Measurements from ENCODE around the gene CIAO2A.
"Not testable (repeated sequence)": the region's sequence is repeated elsewhere in the genome, so short reads cannot be mapped to it uniquely, and the experiment has no call there.

The CIAO2A gene

DNA sequence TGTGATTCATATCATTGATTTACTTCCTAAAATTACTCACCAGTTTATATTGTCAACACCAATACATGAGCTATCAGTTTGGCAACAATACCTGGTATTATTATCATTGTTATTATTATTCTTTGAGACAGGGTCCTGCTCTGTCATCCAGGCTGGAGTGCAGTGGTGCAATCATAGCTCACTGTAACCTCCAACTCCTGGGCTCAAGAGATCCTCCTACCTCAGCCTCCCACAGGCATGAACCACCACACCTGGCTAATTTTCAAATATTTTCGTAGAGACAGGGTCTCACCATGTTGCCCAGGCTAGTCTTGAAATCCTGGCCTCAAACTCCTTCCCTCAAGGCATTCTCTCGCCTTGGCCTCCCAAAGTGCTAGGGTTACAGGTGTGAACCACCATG is 20.1 kb downstream of the CIAO2A start:
- H4K12ac ChIP-seq (ENCODE audit: low read depth, low read length); H2AFZ ChIP-seq (ENCODE audit: insufficient read depth, low read length, poor library complexity); H3K27ac ChIP-seq (ENCODE audit: low read depth, low read length); H3K4me3 ChIP-seq (ENCODE audit: low read depth, low read length); H3K14ac ChIP-seq (ENCODE audit: low read length); H3K9ac ChIP-seq (ENCODE audit: low read length); H3K9me3 ChIP-seq (ENCODE audit: insufficient read depth, low read depth, low read length); H2AK5ac ChIP-seq (ENCODE audit: low read length); H3K18ac ChIP-seq (ENCODE audit: low read length); H3K4me2 ChIP-seq (ENCODE audit: low read length); H3K4me1 ChIP-seq (ENCODE audit: control insufficient read depth in 1 of 2, insufficient read depth in 2 of 2, low read length in 2 of 2); H2BK5ac ChIP-seq (ENCODE audit: low read depth, low read length, poor library complexity); H3K4ac ChIP-seq (ENCODE audit: low read depth, low read length); H4K91ac ChIP-seq (ENCODE audit: low read depth, low read length); H3K79me2 ChIP-seq (ENCODE audit: control insufficient read depth, insufficient read depth, low read length, poor library complexity); H2BK120ac ChIP-seq (ENCODE audit: insufficient read depth, low read length, poor library complexity); DNase-seq; H3K23ac ChIP-seq (ENCODE audit: low read length); H3K27me3 ChIP-seq (ENCODE audit: insufficient read depth, low read length); H3K79me1 ChIP-seq (ENCODE audit: low read length); H2BK12ac ChIP-seq (ENCODE audit: low read length); H4K8ac ChIP-seq (ENCODE audit: low read depth, low read length): not testable (repeated sequence)
- H3K36me3 ChIP-seq (ENCODE audit: control insufficient read depth in 1 of 2, insufficient read depth in 2 of 2, low read length in 2 of 2), result peaks cover 7 to 10% of the 10 kb centered on the region in 2 experiments
- no CpG with 5 or more reads among the region's 2 CpGs for WGBS (ENCODE audit: extremely low coverage, insufficient coverage, insufficient read length)

- Histone ChIP-seq H3K14ac (ENCODE audit: low read length) (no peak overlapping the region), H3K79me1 (ENCODE audit: low read length) (no peaks in the 10 kb centered on the region), H4K8ac (ENCODE audit: low read depth, low read length) (no peak overlapping the region), H3K9ac (ENCODE audit: low read length) (no peak overlapping the region), H3K4me3 (ENCODE audit: low read depth, low read length) (no peak overlapping the region), H3K23ac (ENCODE audit: low read length) (no peak overlapping the region), H2BK120ac (ENCODE audit: insufficient read depth, low read length, poor library complexity) (no peak overlapping the region), H3K4me1 (ENCODE audit: control insufficient read depth in 1 of 2, insufficient read depth in 2 of 2, low read length in 2 of 2) (no peaks in the 10 kb centered on the region), H3K4ac (ENCODE audit: low read depth, low read length) (no peak overlapping the region), H3K4me2 (ENCODE audit: low read length) (no peak overlapping the region), H2AK5ac (ENCODE audit: low read length) (no peak overlapping the region), H2AFZ (ENCODE audit: insufficient read depth, low read length, poor library complexity) (no peak overlapping the region), H3K27me3 (ENCODE audit: insufficient read depth, low read length) (no peaks in the 10 kb centered on the region), H3K18ac (ENCODE audit: low read length) (no peak overlapping the region), H2BK5ac (ENCODE audit: low read depth, low read length, poor library complexity) (no peak overlapping the region), H3K36me3 (ENCODE audit: control insufficient read depth in 1 of 2, insufficient read depth in 2 of 2, low read length in 2 of 2) (peaks cover 7 to 10% of the 10 kb centered on the region in 2 experiments), H3K79me2 (ENCODE audit: control insufficient read depth, insufficient read depth, low read length, poor library complexity) (no peaks in the 10 kb centered on the region), H3K9me3 (ENCODE audit: insufficient read depth, low read depth, low read length) (no peaks in the 10 kb centered on the region), H2BK12ac (ENCODE audit: low read length) (no peak overlapping the region), H4K91ac (ENCODE audit: low read depth, low read length) (no peak overlapping the region), H4K12ac (ENCODE audit: low read depth, low read length) (no peak overlapping the region), H3K27ac (ENCODE audit: low read depth, low read length) (no peak overlapping the region)
- no CpG with 5 or more reads among the region's 2 CpGs for WGBS (ENCODE audit: extremely low coverage, insufficient coverage, insufficient read length)
- DNase-seq, result no peak
Measured at GRCh38 chr15:64072812-64073211, 20.8 kb downstream of the CIAO2A start.

GRCh38 chr15:64071931-64072765 is 21.5 kb downstream of the CIAO2A start:
- no peak overlapping the region for H2BK12ac ChIP-seq (ENCODE audit: low read length)
- peak in 1 of 2 donors; percentile 12 for DNase-seq

DNA sequence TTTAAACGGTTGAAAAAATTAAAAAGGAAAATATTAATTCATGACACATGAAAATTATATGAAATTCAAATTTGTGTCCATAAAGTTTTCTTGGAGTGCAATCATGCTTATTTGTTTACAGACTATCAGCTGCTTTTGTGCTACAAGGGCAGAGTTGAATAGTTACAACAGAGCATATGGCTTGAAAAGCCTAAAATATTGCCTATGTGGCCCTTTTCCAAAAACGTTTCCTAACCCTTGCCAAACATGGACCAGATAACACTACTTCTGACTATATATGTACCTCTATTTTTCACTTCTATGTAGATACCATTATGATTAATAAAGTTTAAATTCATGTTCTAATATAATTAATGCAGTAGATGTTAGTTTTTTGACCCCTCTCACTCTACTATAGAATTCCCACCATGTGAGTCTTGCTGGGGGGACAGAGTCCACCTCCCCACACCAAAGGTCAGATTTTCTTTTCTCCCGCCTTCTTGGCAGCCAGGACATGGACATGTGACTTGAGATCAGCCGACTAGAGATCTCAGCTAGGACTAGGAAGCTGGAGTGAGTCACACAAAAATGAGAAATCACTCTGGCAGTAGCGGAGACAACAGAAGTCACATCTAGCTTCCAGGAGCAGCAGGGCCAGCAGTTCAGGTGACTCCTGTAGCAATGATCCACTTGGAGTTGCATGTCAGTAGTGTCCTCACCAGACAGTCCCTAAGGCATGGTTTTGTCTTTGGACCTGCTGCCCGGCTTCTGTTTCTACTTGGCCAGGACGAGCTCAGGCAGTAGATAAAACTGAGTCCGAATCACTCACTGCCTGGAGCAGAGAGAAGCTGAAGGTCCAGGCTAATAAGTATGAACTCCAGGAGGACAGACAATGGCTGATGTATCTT is 22.4 kb downstream of the CIAO2A start:
- no peak overlapping the region for H4K91ac ChIP-seq (ENCODE audit: low read depth, low read length)
- WGBS (ENCODE audit: extremely low coverage, insufficient coverage, insufficient read length), result no CpG with 5 or more reads among the region's 8 CpGs
- H2BK12ac ChIP-seq (ENCODE audit: low read length), result no peak overlapping the region

More at GRCh38 chr15:64071931-64072765, 21.5 kb downstream of the CIAO2A start:
- Histone ChIP-seq H2AFZ (ENCODE audit: insufficient read depth, low read length, poor library complexity) (no peak overlapping the region), H3K36me3 (ENCODE audit: control insufficient read depth in 1 of 2, insufficient read depth in 2 of 2, low read length in 2 of 2) (peaks cover 7 to 10% of the 10 kb centered on the region in 2 experiments), H3K9ac (ENCODE audit: low read length) (no peak overlapping the region), H3K23ac (ENCODE audit: low read length) (no peak overlapping the region), H3K14ac (ENCODE audit: low read length) (no peak overlapping the region), H2BK5ac (ENCODE audit: low read depth, low read length, poor library complexity) (no peak overlapping the region), H4K8ac (ENCODE audit: low read depth, low read length) (no peak overlapping the region), H3K79me2 (ENCODE audit: control insufficient read depth, insufficient read depth, low read length, poor library complexity) (no peaks in the 10 kb centered on the region), H3K27ac (ENCODE audit: low read depth, low read length) (no peak overlapping the region), H3K9me3 (ENCODE audit: insufficient read depth, low read depth, low read length) (no peaks in the 10 kb centered on the region), H3K79me1 (ENCODE audit: low read length) (no peaks in the 10 kb centered on the region), H3K4me1 (ENCODE audit: control insufficient read depth in 1 of 2, insufficient read depth in 2 of 2, low read length in 2 of 2) (no peaks in the 10 kb centered on the region), H3K4me3 (ENCODE audit: low read depth, low read length) (no peak overlapping the region), H2BK120ac (ENCODE audit: insufficient read depth, low read length, poor library complexity) (no peak overlapping the region), H3K27me3 (ENCODE audit: insufficient read depth, low read length) (no peaks in the 10 kb centered on the region), H2AK5ac (ENCODE audit: low read length) (no peak overlapping the region), H3K4ac (ENCODE audit: low read depth, low read length) (no peak overlapping the region), H4K12ac (ENCODE audit: low read depth, low read length) (no peak overlapping the region), H3K4me2 (ENCODE audit: low read length) (no peak overlapping the region), H3K18ac (ENCODE audit: low read length) (no peak overlapping the region), H4K91ac (ENCODE audit: low read depth, low read length) (no peak overlapping the region)
- no CpG with 5 or more reads among the region's 4 CpGs for WGBS (ENCODE audit: extremely low coverage, insufficient coverage, insufficient read length)

More for the DNA sequence above, 22.4 kb downstream of the CIAO2A start:
- no peak overlapping the region for H3K9ac ChIP-seq (ENCODE audit: low read length)
- H2BK120ac ChIP-seq (ENCODE audit: insufficient read depth, low read length, poor library complexity), result no peak overlapping the region
- DNase-seq, result peak; percentile 75 to 78
- H3K18ac ChIP-seq (ENCODE audit: low read length), result no peak overlapping the region
- no peaks in the 10 kb centered on the region for H3K27me3 ChIP-seq (ENCODE audit: insufficient read depth, low read length)
- H3K4me2 ChIP-seq (ENCODE audit: low read length), result no peak overlapping the region
- no peaks in the 10 kb centered on the region for H3K4me1 ChIP-seq (ENCODE audit: control insufficient read depth in 1 of 2, insufficient read depth in 2 of 2, low read length in 2 of 2)
- no peaks in the 10 kb centered on the region for H3K79me1 ChIP-seq (ENCODE audit: low read length)
- H2AK5ac ChIP-seq (ENCODE audit: low read length), result no peak overlapping the region
- peaks cover 7 to 10% of the 10 kb centered on the region in 2 experiments for H3K36me3 ChIP-seq (ENCODE audit: control insufficient read depth in 1 of 2, insufficient read depth in 2 of 2, low read length in 2 of 2)
- H2BK5ac ChIP-seq (ENCODE audit: low read depth, low read length, poor library complexity), result no peak overlapping the region
- no peak overlapping the region for H3K14ac ChIP-seq (ENCODE audit: low read length)
- H4K12ac ChIP-seq (ENCODE audit: low read depth, low read length), result no peak overlapping the region
- H3K27ac ChIP-seq (ENCODE audit: low read depth, low read length), result no peak overlapping the region
- H3K4me3 ChIP-seq (ENCODE audit: low read depth, low read length), result no peak overlapping the region
- H3K79me2 ChIP-seq (ENCODE audit: control insufficient read depth, insufficient read depth, low read length, poor library complexity), result no peaks in the 10 kb centered on the region
- H2AFZ ChIP-seq (ENCODE audit: insufficient read depth, low read length, poor library complexity), result no peak overlapping the region
- H3K4ac ChIP-seq (ENCODE audit: low read depth, low read length), result no peak overlapping the region
- no peak overlapping the region for H3K23ac ChIP-seq (ENCODE audit: low read length)
- no peaks in the 10 kb centered on the region for H3K9me3 ChIP-seq (ENCODE audit: insufficient read depth, low read depth, low read length)
- no peak overlapping the region for H4K8ac ChIP-seq (ENCODE audit: low read depth, low read length)

Data from trophoblast cell (in vitro differentiated cells and primary cell).